ENCODE results near the gene PDXDC1.
"Not testable (repeated sequence)": the region's sequence is repeated elsewhere in the genome, so short reads cannot be mapped to it uniquely, and the experiment has no call there.

Gene PDXDC1

DNA sequence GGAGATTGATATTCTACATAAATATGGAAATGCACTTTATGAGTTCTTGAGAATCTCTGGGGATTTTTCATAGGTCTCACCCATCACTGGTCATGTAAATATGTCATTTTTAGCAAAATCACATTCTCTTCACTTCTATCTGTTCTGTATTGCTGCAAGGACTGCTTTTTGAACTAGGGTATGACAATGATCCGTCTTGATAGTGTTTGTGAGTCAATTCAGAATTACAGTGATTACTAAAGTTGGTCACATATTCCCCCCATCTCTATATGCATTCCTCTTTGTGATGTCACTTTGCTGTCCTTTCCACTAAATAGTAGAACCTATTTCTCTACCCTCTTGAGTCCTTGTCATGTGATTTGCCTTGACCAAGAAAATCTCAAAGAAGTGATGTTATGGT is 206.1 kb downstream of the PDXDC1 start:
- not testable (repeated sequence) for DNase-seq

DNA sequence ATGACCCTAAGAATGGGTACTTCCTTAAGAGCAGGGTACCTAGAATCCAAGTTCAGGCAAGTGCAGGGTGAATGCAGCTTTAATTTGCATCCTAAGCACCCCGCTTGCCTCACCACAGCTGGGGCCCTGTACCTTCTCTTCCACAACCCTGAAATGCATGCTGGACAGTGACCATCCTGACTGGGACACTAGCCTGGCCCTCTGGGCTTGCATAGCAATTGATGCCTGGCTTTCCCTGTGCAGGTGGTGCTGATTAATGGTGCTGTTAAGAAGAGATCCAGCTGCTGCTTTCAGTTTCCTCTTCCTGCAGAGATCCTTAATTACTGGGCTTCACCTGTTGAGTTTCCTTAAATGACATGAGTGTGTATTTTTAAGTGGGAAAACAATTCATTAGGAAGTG is 209.2 kb downstream of the PDXDC1 start:
- DNase-seq: not testable (repeated sequence)

Measured in stimulated activated CD4-positive, alpha-beta T cell treated with anti-CD3 and anti-CD28 coated beads, Interleukin-2, amount 100 ng/mL, for 48 hours (primary cell).